Measurements from ENCODE around the gene FOXN1. TPM values are rescaled to one million over a fixed set of nuclear protein-coding genes. Genes with fewer than 3 reads are reported as not detected.

Gene FOXN1
- total RNA-seq, 1 donor from 2014 or later = not detected

- no peak within 1 kb of the TSS for H3K27ac ChIP-seq (ENCODE audit: low read depth, low read length)
- peak within 1 kb of the TSS; percentile 78 for H2AFZ ChIP-seq (ENCODE audit: low read depth, low read length)
- FAIRE-seq (no peak), DNase-seq (ENCODE audit: low read depth) (peak; percentile 73)
- Mint-ChIP-seq H3K27ac (ENCODE audit: unreplicated experiment) (peak within 1 kb of the TSS; percentile 66), H3K9me3 (ENCODE audit: unreplicated experiment) (no peaks in the 10 kb centered on the region), H3K4me1 (ENCODE audit: low read depth, unreplicated experiment) (peaks cover 5% of the 10 kb centered on the region), H3K4me3 (ENCODE audit: unreplicated experiment) (peak within 1 kb of the TSS; percentile 77), H3K36me3 (ENCODE audit: low read depth, unreplicated experiment) (peaks cover 17% of the 10 kb centered on the region), H3K27me3 (ENCODE audit: low read depth, unreplicated experiment) (peaks cover 7% of the 10 kb centered on the region)
- no peak within 1 kb of the TSS for H3K4me3 ChIP-seq (ENCODE audit: insufficient read depth, low read depth, low read length)
- no peaks in the 10 kb centered on the region for H3K9me3 ChIP-seq (ENCODE audit: insufficient read depth, low read depth, low read length)
- H3K27me3 ChIP-seq (ENCODE audit: insufficient read depth, low read length) = no peaks in the 10 kb centered on the region
- no peaks in the 10 kb centered on the region for H3K79me2 ChIP-seq (ENCODE audit: insufficient read depth, low read length)
- no peak for TF ChIP-seq EZH2 (IDR thresholded peaks at IDR 0.05; ENCODE audit: insufficient read depth, low read length)
- no peak for TF ChIP-seq CTCF (IDR thresholded peaks at IDR 0.05; ENCODE audit: insufficient read depth, low read depth, low read length)
- peaks cover 3% of the 10 kb centered on the region for H3K4me1 ChIP-seq (ENCODE audit: insufficient read depth, low read length)
- H4K20me1 ChIP-seq (ENCODE audit: insufficient read depth, low read length) = peaks cover 4% of the 10 kb centered on the region
- H3K9ac ChIP-seq (ENCODE audit: low read length) = no peak within 1 kb of the TSS
- peaks cover 21% of the 10 kb centered on the region for H3K36me3 ChIP-seq (ENCODE audit: insufficient read depth, low read length)
- H3K4me2 ChIP-seq (ENCODE audit: low read length) = peak within 1 kb of the TSS; percentile 82
Measured at GRCh38 chr17:28576758-28577465, 70.8 kb downstream of the FOXN1 start, which contains the start of gene ALDOC. Gene ALDOC, minus strand, starts transcription at chr17:28576895. Its CDS starts 1,363 bp downstream, at chr17:28575532.

- H3K4me3 Mint-ChIP-seq (ENCODE audit: unreplicated experiment) = no peak overlapping the region
- H2AFZ ChIP-seq (ENCODE audit: low read depth, low read length) = no peak overlapping the region
- H3K4me1 ChIP-seq (ENCODE audit: insufficient read depth, low read length) = no peaks in the 10 kb centered on the region
- no peaks in the 10 kb centered on the region for H3K9me3 ChIP-seq (ENCODE audit: insufficient read depth, low read depth, low read length)
- no peaks in the 10 kb centered on the region for H3K79me2 ChIP-seq (ENCODE audit: insufficient read depth, low read length)
- H3K9ac ChIP-seq (ENCODE audit: low read length) = no peak overlapping the region
- no peak overlapping the region for H3K27ac Mint-ChIP-seq (ENCODE audit: unreplicated experiment)
- TF ChIP-seq CTCF (IDR thresholded peaks at IDR 0.05; ENCODE audit: insufficient read depth, low read depth, low read length) (no peak), EZH2 (IDR thresholded peaks at IDR 0.05; ENCODE audit: insufficient read depth, low read length) (no peak)
- FAIRE-seq (no peak), DNase-seq (ENCODE audit: low read depth) (no peak)
- peaks cover 26% of the 10 kb centered on the region for H3K36me3 ChIP-seq (ENCODE audit: insufficient read depth, low read length)
- H3K4me1 Mint-ChIP-seq (ENCODE audit: low read depth, unreplicated experiment) = peaks cover 5% of the 10 kb centered on the region
- peaks cover 7% of the 10 kb centered on the region for H3K27me3 Mint-ChIP-seq (ENCODE audit: low read depth, unreplicated experiment)
- H3K36me3 Mint-ChIP-seq (ENCODE audit: low read depth, unreplicated experiment) = peaks cover 17% of the 10 kb centered on the region
- H4K20me1 ChIP-seq (ENCODE audit: insufficient read depth, low read length) = peaks cover 4% of the 10 kb centered on the region
- no peaks in the 10 kb centered on the region for H3K9me3 Mint-ChIP-seq (ENCODE audit: unreplicated experiment)
- peak overlapping the region; percentile 82 for H3K4me2 ChIP-seq (ENCODE audit: low read length)
- H3K4me3 ChIP-seq (ENCODE audit: insufficient read depth, low read depth, low read length) = no peak overlapping the region
- H3K27me3 ChIP-seq (ENCODE audit: insufficient read depth, low read length) = no peaks in the 10 kb centered on the region
- no peak overlapping the region for H3K27ac ChIP-seq (ENCODE audit: low read depth, low read length)
Measured at GRCh38 chr17:28577466-28577824, 71.3 kb downstream of the FOXN1 start.

Data from astrocyte (in vitro differentiated cells and primary cell).